Measurements from ENCODE around the gene SERINC5.

Gene SERINC5

DNA sequence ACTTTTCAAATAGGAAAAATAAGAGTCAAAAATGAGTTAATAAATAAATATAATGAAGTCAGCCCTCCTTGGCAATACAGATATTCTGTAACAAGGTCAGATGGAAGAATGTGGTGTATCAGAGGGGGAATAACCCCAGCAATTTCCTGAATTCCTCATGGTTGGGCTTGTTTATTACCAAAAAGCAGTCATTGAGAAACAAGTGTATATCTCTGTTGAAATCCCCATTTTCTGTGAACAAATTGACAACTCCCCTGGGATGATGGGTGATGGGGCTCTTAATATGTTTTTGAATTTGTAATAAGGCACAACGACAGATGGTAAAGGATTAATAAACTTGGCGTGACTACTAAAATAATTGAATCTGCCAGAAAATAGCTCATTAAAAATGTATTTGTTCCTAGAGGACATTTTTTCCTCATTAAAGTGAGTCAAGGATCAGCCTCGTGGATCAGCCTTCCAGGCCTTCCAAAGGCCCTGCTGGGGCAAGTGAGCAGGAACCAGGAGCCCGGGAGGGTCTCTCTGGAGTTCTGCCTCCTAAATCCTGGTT, 186.5 kb downstream of the SERINC5 start:
- DNase-seq (ENCODE audit: low read depth in 2 of 2, low spot score in 1 of 2), result no peak

- no peak for DNase-seq (ENCODE audit: low read depth in 2 of 2, low spot score in 1 of 2)
Measured at GRCh38 chr5:80068775-80069174, 187.1 kb downstream of the SERINC5 start.

- DNase-seq (ENCODE audit: low read depth in 2 of 2, low spot score in 1 of 2), result no peak
Measured at GRCh38 chr5:80068246-80068636, 187.6 kb downstream of the SERINC5 start.

DNA sequence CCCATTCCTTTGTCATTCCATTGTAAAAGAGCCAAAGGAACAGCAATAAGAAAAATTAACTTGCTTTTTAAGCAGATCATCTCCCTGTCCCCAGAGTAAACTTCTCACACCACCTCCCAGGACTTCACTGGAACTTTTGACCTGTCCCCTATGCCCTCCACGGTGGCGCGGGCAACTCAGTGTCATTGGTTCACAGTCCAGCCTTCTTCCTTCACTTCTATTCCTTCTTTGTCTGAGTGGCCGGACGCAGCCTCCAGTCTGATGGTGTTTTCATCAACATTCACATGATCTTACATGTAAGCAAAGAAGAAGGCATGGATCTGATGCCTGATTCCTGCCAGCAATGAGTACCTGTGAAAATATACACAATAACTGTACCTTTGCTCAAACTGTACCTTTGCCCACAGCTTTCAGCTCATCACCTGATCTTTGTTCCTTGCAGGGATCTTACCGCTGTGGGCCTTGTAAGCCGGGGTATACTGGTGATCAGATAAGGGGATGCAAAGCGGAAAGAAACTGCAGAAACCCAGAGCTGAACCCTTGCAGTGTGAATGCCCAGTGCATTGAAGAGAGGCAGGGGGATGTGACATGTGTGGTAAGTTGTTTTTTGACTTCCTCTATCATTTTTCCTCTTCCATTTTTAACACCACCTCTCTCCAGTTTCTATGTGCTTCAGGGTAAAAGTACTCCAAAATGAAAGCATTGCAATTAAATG, 188.2 kb downstream of the SERINC5 start:
- no peak for DNase-seq (ENCODE audit: low read depth in 2 of 2, low spot score in 1 of 2)

DNA sequence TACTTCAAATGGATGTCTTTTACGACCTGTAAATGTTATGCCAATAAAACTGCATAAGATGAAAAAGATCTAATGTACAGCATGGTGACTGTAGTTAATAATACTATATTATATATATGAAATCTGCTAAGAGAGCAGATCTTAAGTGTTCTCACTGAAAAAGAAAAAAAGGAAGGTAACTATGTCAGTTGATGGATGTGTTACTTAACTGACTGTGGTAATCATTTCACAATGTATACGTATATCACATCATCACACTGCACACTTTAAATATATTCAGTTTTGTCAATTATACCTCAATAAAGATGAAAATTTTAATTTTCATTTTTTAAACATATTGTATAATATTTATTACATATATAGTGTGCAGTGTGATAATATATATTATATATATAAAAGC, 188.8 kb downstream of the SERINC5 start:
- DNase-seq (ENCODE audit: low read depth in 2 of 2, low spot score in 1 of 2), result no peak

DNA sequence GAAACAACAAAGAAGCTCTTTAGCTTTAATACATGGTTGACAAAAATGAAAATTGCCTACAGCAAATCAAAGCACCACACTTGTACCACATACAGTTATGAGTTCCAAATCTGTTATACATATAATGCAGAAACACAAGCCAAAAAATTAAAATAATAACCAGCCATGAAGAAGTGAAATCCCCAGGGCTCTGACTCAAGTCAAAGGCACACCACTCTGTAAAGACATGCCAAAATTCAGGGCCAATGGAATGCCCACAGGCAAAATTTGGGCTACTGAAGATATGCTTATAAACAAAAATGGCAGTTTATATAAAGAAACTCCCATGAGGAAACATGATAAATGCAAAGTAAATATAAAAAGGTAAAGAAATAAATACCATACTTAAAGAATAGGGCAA, 191.7 kb downstream of the SERINC5 start:
- DNase-seq (ENCODE audit: low read depth in 2 of 2, low spot score in 1 of 2), result no peak
